ENCODE data around the gene IRF1. TPM values are rescaled to one million over a fixed set of nuclear protein-coding genes. Genes with fewer than 3 reads are reported as not detected.

The IRF1 gene
- polyA plus RNA-seq, 4 donors = 51.7 to 80.5 (median 59.0) TPM

- Histone ChIP-seq H3K27ac (ENCODE audit: low read depth in 1 of 3, low read length in 2 of 3) (peak overlapping the region in 2 of 3 donors; percentile 32 to 52), H3K27me3 (ENCODE audit: control insufficient read depth in 3 of 3, insufficient read depth in 3 of 3, low read length in 3 of 3) (no peaks in the 10 kb centered on the region), H3K9me3 (ENCODE audit: control insufficient read depth in 2 of 2, insufficient read depth in 1 of 2, low read depth in 1 of 2, low read length in 1 of 2) (no peaks in the 10 kb centered on the region), H3K4me1 (ENCODE audit: control insufficient read depth in 3 of 3, insufficient read depth in 2 of 3, low read depth in 1 of 3, low read length in 2 of 3) (peaks cover 15 to 55% (median 17%) of the 10 kb centered on the region in 3 donors), H3K4me3 (ENCODE audit: low read depth in 1 of 3, low read length in 3 of 3) (no peak overlapping the region), H3K36me3 (ENCODE audit: control insufficient read depth in 3 of 3, insufficient read depth in 2 of 3, low read depth in 1 of 3, low read length in 3 of 3) (no peaks in the 10 kb centered on the region)
- no peak for FAIRE-seq
- 23 to 52% (median 33%) methylated on average over 4 of the region's 4 CpGs for WGBS, 3 donors
- peak in 1 of 2 donors; percentile 72 for DNase-seq
Measured at GRCh38 chr5:132504746-132505145, 14.2 kb upstream of the IRF1 start.

- no peaks in the 10 kb centered on the region for H3K36me3 ChIP-seq (ENCODE audit: control insufficient read depth in 3 of 3, insufficient read depth in 2 of 3, low read depth in 1 of 3, low read length in 3 of 3)
- peaks cover 16 to 61% (median 17%) of the 10 kb centered on the region in 3 donors for H3K4me1 ChIP-seq (ENCODE audit: control insufficient read depth in 3 of 3, insufficient read depth in 2 of 3, low read depth in 1 of 3, low read length in 2 of 3)
- no peak overlapping the region for H3K4me3 ChIP-seq (ENCODE audit: low read depth in 1 of 3, low read length in 3 of 3)
- FAIRE-seq = no peak
- H3K27ac ChIP-seq (ENCODE audit: low read depth in 1 of 3, low read length in 2 of 3) = peak overlapping the region; percentile 84 to 98 (median 98)
- whole genome bisulfite sequencing, 3 donors = 69 to 83% (median 82%) methylated on average over 4 of the region's 4 CpGs
- DNase-seq = no peak
- no peaks in the 10 kb centered on the region for H3K27me3 ChIP-seq (ENCODE audit: control insufficient read depth in 3 of 3, insufficient read depth in 3 of 3, low read length in 3 of 3)
- H3K9me3 ChIP-seq (ENCODE audit: control insufficient read depth in 2 of 2, insufficient read depth in 1 of 2, low read depth in 1 of 2, low read length in 1 of 2) = no peaks in the 10 kb centered on the region
Measured at GRCh38 chr5:132503244-132503643, 12.7 kb upstream of the IRF1 start.

GRCh38 chr5:132501961-132502931, 11.7 kb upstream of the IRF1 start:
- Histone ChIP-seq H3K27ac (ENCODE audit: low read depth in 1 of 3, low read length in 2 of 3) (peak overlapping the region; percentile 84 to 98 (median 98)), H3K4me3 (ENCODE audit: low read depth in 1 of 3, low read length in 3 of 3) (no peak overlapping the region), H3K9me3 (ENCODE audit: control insufficient read depth in 2 of 2, insufficient read depth in 1 of 2, low read depth in 1 of 2, low read length in 1 of 2) (no peaks in the 10 kb centered on the region), H3K36me3 (ENCODE audit: control insufficient read depth in 3 of 3, insufficient read depth in 2 of 3, low read depth in 1 of 3, low read length in 3 of 3) (no peaks in the 10 kb centered on the region), H3K4me1 (ENCODE audit: control insufficient read depth in 3 of 3, insufficient read depth in 2 of 3, low read depth in 1 of 3, low read length in 2 of 3) (peaks cover 17 to 71% (median 21%) of the 10 kb centered on the region in 3 donors), H3K27me3 (ENCODE audit: control insufficient read depth in 3 of 3, insufficient read depth in 3 of 3, low read length in 3 of 3) (no peaks in the 10 kb centered on the region)
- 43 to 60% (median 54%) methylated on average over 10 of the region's 10 CpGs for WGBS, 3 donors
- FAIRE-seq = no peak
- peak; percentile 51 to 90 for DNase-seq

GRCh38 chr5:132501629-132501956, 11.0 kb upstream of the IRF1 start:
- peak overlapping the region; percentile 84 to 98 (median 98) for H3K27ac ChIP-seq (ENCODE audit: low read depth in 1 of 3, low read length in 2 of 3)
- H3K36me3 ChIP-seq (ENCODE audit: control insufficient read depth in 3 of 3, insufficient read depth in 2 of 3, low read depth in 1 of 3, low read length in 3 of 3) = no peaks in the 10 kb centered on the region
- DNase-seq (no peak), FAIRE-seq (no peak)
- peaks cover 17 to 75% (median 21%) of the 10 kb centered on the region in 3 donors for H3K4me1 ChIP-seq (ENCODE audit: control insufficient read depth in 3 of 3, insufficient read depth in 2 of 3, low read depth in 1 of 3, low read length in 2 of 3)
- 33 to 63% (median 38%) methylated on average over 4 of the region's 4 CpGs for WGBS, 3 donors
- no peaks in the 10 kb centered on the region for H3K27me3 ChIP-seq (ENCODE audit: control insufficient read depth in 3 of 3, insufficient read depth in 3 of 3, low read length in 3 of 3)
- no peaks in the 10 kb centered on the region for H3K9me3 ChIP-seq (ENCODE audit: control insufficient read depth in 2 of 2, insufficient read depth in 1 of 2, low read depth in 1 of 2, low read length in 1 of 2)
- H3K4me3 ChIP-seq (ENCODE audit: low read depth in 1 of 3, low read length in 3 of 3) = no peak overlapping the region

GRCh38 chr5:132500931-132501628, 10.5 kb upstream of the IRF1 start:
- Histone ChIP-seq H3K27ac (ENCODE audit: low read depth in 1 of 3, low read length in 2 of 3) (peak overlapping the region; percentile 84 to 98 (median 98)), H3K4me3 (ENCODE audit: low read depth in 1 of 3, low read length in 3 of 3) (no peak overlapping the region), H3K36me3 (ENCODE audit: control insufficient read depth in 3 of 3, insufficient read depth in 2 of 3, low read depth in 1 of 3, low read length in 3 of 3) (no peaks in the 10 kb centered on the region), H3K9me3 (ENCODE audit: control insufficient read depth in 2 of 2, insufficient read depth in 1 of 2, low read depth in 1 of 2, low read length in 1 of 2) (no peaks in the 10 kb centered on the region), H3K27me3 (ENCODE audit: control insufficient read depth in 3 of 3, insufficient read depth in 3 of 3, low read length in 3 of 3) (no peaks in the 10 kb centered on the region), H3K4me1 (ENCODE audit: control insufficient read depth in 3 of 3, insufficient read depth in 2 of 3, low read depth in 1 of 3, low read length in 2 of 3) (peaks cover 17 to 75% (median 21%) of the 10 kb centered on the region in 3 donors)
- WGBS, 3 donors = 14 to 34% (median 17%) methylated on average over 6 of the region's 6 CpGs
- FAIRE-seq (no peak), DNase-seq (peak; percentile 94 to 97)

- WGBS, 3 donors = 58 to 74% (median 62%) methylated on average over 6 of the region's 6 CpGs
- peaks cover 14 to 70% (median 19%) of the 10 kb centered on the region in 3 donors for H3K4me1 ChIP-seq (ENCODE audit: control insufficient read depth in 3 of 3, insufficient read depth in 2 of 3, low read depth in 1 of 3, low read length in 2 of 3)
- H3K36me3 ChIP-seq (ENCODE audit: control insufficient read depth in 3 of 3, insufficient read depth in 2 of 3, low read depth in 1 of 3, low read length in 3 of 3) = no peaks in the 10 kb centered on the region
- no peaks in the 10 kb centered on the region for H3K27me3 ChIP-seq (ENCODE audit: control insufficient read depth in 3 of 3, insufficient read depth in 3 of 3, low read length in 3 of 3)
- H3K27ac ChIP-seq (ENCODE audit: low read depth in 1 of 3, low read length in 2 of 3) = peak overlapping the region; percentile 84 to 98 (median 98)
- no peaks in the 10 kb centered on the region for H3K9me3 ChIP-seq (ENCODE audit: control insufficient read depth in 2 of 2, insufficient read depth in 1 of 2, low read depth in 1 of 2, low read length in 1 of 2)
- peak in 1 of 2 donors; percentile 26 for DNase-seq
- H3K4me3 ChIP-seq (ENCODE audit: low read depth in 1 of 3, low read length in 3 of 3) = no peak overlapping the region
- no peak for FAIRE-seq
Measured at GRCh38 chr5:132500244-132500930, 9.8 kb upstream of the IRF1 start.

- no peaks in the 10 kb centered on the region for H3K36me3 ChIP-seq (ENCODE audit: control insufficient read depth in 3 of 3, insufficient read depth in 2 of 3, low read depth in 1 of 3, low read length in 3 of 3)
- FAIRE-seq (no peak), DNase-seq (no peak)
- H3K27me3 ChIP-seq (ENCODE audit: control insufficient read depth in 3 of 3, insufficient read depth in 3 of 3, low read length in 3 of 3) = no peaks in the 10 kb centered on the region
- no peaks in the 10 kb centered on the region for H3K9me3 ChIP-seq (ENCODE audit: control insufficient read depth in 2 of 2, insufficient read depth in 1 of 2, low read depth in 1 of 2, low read length in 1 of 2)
- H3K4me1 ChIP-seq (ENCODE audit: control insufficient read depth in 3 of 3, insufficient read depth in 2 of 3, low read depth in 1 of 3, low read length in 2 of 3) = peaks cover 14 to 67% (median 21%) of the 10 kb centered on the region in 3 donors
- WGBS, 3 donors = 41 to 71% (median 60%) methylated on average over 9 of the region's 9 CpGs
- no peak overlapping the region for H3K4me3 ChIP-seq (ENCODE audit: low read depth in 1 of 3, low read length in 3 of 3)
- H3K27ac ChIP-seq (ENCODE audit: low read depth in 1 of 3, low read length in 2 of 3) = peak overlapping the region; percentile 84 to 98 (median 98)
Measured at GRCh38 chr5:132499440-132500243, 9.1 kb upstream of the IRF1 start.

Data from small intestine (tissue), 7 donors.